Suprapubic skin (tissue), 4 donors: ENCODE measurements around the gene ATAD3C. TPM values are rescaled to one million over a fixed set of nuclear protein-coding genes. Genes with fewer than 3 reads are reported as not detected.
"Not testable (repeated sequence)": the region's sequence is repeated elsewhere in the genome, so short reads cannot be mapped to it uniquely, and the experiment has no call there.

Experiments used
- DNase-seq, 2 donors: peaks; one replicate each; pipeline ENCODE4 v3.0.0-alpha.2; 2019; ENCODE audit warnings: low spot score in 2 of 2
- H3K27ac ChIP-seq: fragments of 200-600 bp; sonication (generic); one replicate; pipeline ENCODE4 v1.5.1; 2019
- H3K27me3 ChIP-seq: fragments of 200-600 bp; sonication (generic); one replicate; pipeline ENCODE4 v1.5.1; 2019
- H3K36me3 ChIP-seq: fragments of 200-600 bp; sonication (generic); one replicate; pipeline ENCODE4 v1.5.1; 2019
- H3K4me1 ChIP-seq: fragments of 200-600 bp; sonication (generic); one replicate; pipeline ENCODE4 v1.5.1; 2019
- H3K4me3 ChIP-seq: fragments of 200-600 bp; sonication (generic); one replicate; pipeline ENCODE4 v1.5.1; 2019; ENCODE audit warnings: mild to moderate bottlenecking
- H3K9me3 ChIP-seq: fragments of 200-600 bp; sonication (generic); one replicate; pipeline ENCODE4 v1.5.1; 2019
- EP300 ChIP-seq: sonication (generic); formaldehyde crosslinking; IDR thresholded peaks from one replicate; pipeline ENCODE4 v1.6.1; 2017; ENCODE audit warnings: antibody characterized with exemption
- POLR2A ChIP-seq, 2 donors: fragments of 450-650 bp; IDR thresholded peaks; one replicate each; pipeline ENCODE4 v1.6.1; 2017; ENCODE audit warnings: antibody characterized with exemption in 2 of 2, mild to moderate bottlenecking in 2 of 2, moderate library complexity in 2 of 2
- POLR2AphosphoS5 ChIP-seq, 3 donors: sonication (generic); formaldehyde crosslinking; IDR thresholded peaks; one replicate each; pipeline ENCODE4 v1.6.1; 2017; ENCODE audit warnings: antibody characterized with exemption in 3 of 3
- WGBS: methylation state at CpG from one replicate; pipeline ENCODE4 v1.1.5; 2018; 5-methylcytosine and 5-hydroxymethylcytosine counted together
- total RNA-seq, 4 donors: library from RNA; depleted of rRNA; stranded (reverse); fragments of >200 nt; gene quantifications; one replicate each; pipeline ENCODE4 v1.1.0, GENCODE V29; 2016
- TF ChIP-seq, protein P1 (sequence below), 2 donors: fragments of 200-600 bp in 1 of 2; fragments of 450-650 bp in 1 of 2; sonication (generic) in 1 of 2; IDR thresholded peaks; one replicate each; pipeline ENCODE4 v1.5.1; 2016 to 2019; ENCODE audit warnings: antibody characterized with exemption in 2 of 2, mild to moderate bottlenecking in 1 of 2, moderate library complexity in 1 of 2

ATAD3C gene
- total RNA-seq, 4 donors from 2014 or later: 0.32 to 4.2 (median 1.2) TPM

DNA sequence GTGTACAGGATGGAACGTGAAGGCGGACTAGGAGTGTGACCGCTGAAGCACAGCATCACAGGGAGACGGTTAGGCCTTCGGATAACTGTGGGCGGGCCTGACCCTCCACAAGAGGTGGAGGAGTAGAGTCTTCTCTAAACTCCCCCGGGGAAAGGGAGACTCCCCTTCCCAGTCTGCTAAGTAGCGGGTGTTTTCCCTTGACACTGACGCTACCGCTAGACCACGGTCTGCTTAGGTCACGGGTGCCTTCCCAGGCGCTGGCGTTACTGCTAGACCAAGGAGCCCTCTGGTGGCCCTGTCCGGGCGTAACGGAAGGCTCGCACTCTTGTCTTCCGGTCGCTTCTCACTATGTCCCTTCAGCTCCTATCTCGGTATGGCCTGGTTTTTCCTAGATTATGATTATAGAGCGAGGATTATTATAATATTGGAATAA is 55.9 kb downstream of the ATAD3C start:
- H3K36me3 ChIP-seq, H3K9me3 ChIP-seq, DNase-seq, H3K27me3 ChIP-seq: not testable (repeated sequence)
- TF ChIP-seq, protein P1, sequence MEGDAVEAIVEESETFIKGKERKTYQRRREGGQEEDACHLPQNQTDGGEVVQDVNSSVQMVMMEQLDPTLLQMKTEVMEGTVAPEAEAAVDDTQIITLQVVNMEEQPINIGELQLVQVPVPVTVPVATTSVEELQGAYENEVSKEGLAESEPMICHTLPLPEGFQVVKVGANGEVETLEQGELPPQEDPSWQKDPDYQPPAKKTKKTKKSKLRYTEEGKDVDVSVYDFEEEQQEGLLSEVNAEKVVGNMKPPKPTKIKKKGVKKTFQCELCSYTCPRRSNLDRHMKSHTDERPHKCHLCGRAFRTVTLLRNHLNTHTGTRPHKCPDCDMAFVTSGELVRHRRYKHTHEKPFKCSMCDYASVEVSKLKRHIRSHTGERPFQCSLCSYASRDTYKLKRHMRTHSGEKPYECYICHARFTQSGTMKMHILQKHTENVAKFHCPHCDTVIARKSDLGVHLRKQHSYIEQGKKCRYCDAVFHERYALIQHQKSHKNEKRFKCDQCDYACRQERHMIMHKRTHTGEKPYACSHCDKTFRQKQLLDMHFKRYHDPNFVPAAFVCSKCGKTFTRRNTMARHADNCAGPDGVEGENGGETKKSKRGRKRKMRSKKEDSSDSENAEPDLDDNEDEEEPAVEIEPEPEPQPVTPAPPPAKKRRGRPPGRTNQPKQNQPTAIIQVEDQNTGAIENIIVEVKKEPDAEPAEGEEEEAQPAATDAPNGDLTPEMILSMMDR (IDR thresholded peaks at IDR 0.05): peak in 1 of 2 donors; percentile 18
- Histone ChIP-seq H3K4me1 (peaks cover 13% of the 10 kb centered on the region), H3K27ac (peak overlapping the region; percentile 76), H3K4me3 (peak overlapping the region; percentile 28)
- WGBS: 5% methylated on average over 8 of the region's 22 CpGs

DNA sequence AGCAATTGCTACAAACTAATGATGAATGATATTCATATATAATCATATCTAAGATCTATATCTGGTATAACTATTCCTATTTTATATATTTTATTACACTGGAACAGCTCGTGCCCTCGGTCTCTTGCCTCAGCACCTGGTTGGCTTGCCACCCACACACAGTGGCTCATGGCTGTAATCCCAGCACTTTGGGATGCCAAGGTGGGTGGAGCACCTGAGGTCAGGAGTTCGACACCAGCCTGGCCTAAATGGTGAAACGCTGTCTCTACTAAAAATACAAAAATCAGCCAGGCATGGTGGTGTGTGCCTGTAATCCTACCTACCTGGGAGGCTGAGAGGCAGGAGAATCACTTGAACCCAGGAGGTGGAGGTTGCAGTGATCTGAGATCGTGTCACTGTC is 56.3 kb downstream of the ATAD3C start:
- not testable (repeated sequence) for H3K27me3 ChIP-seq, H3K36me3 ChIP-seq, H3K4me3 ChIP-seq, H3K9me3 ChIP-seq, DNase-seq
- WGBS: 66% methylated on average over 5 of the region's 5 CpGs
- H3K27ac ChIP-seq: peak overlapping the region; percentile 76
- peaks cover 15% of the 10 kb centered on the region for H3K4me1 ChIP-seq

DNA sequence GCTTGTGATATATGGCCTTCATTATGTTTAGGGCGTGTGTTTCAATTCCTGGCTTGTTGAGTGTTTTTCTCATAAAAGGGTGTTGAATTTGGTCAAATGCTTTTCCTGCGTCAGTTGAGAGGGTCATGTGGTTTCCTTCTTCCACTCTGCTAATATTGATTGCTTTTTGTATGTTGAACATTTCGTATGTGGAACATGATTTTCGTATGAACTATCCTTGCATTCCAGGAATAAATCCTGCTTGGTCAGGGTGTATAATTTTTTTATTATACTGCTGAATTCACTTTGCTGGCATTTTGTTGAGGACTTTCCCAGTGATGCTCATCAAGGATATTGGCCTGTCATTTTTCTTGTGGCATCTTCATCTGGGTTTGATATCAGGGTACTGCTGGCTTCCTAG is 57.8 kb downstream of the ATAD3C start:
- Histone ChIP-seq H3K27me3 (no peaks in the 10 kb centered on the region), H3K4me1 (peaks cover 21% of the 10 kb centered on the region), H3K4me3 (no peak overlapping the region), H3K9me3 (no peaks in the 10 kb centered on the region), H3K27ac (no peak overlapping the region), H3K36me3 (no peaks in the 10 kb centered on the region)
- 95% methylated on average over 4 of the region's 4 CpGs for WGBS
- no peak for DNase-seq
- TF ChIP-seq, protein P1 (IDR thresholded peaks at IDR 0.05): no peak
- TF ChIP-seq EP300: no peak
- no peak for TF ChIP-seq POLR2A (IDR thresholded peaks at IDR 0.05)
- TF ChIP-seq POLR2AphosphoS5 (IDR thresholded peaks at IDR 0.05): no peak

DNA sequence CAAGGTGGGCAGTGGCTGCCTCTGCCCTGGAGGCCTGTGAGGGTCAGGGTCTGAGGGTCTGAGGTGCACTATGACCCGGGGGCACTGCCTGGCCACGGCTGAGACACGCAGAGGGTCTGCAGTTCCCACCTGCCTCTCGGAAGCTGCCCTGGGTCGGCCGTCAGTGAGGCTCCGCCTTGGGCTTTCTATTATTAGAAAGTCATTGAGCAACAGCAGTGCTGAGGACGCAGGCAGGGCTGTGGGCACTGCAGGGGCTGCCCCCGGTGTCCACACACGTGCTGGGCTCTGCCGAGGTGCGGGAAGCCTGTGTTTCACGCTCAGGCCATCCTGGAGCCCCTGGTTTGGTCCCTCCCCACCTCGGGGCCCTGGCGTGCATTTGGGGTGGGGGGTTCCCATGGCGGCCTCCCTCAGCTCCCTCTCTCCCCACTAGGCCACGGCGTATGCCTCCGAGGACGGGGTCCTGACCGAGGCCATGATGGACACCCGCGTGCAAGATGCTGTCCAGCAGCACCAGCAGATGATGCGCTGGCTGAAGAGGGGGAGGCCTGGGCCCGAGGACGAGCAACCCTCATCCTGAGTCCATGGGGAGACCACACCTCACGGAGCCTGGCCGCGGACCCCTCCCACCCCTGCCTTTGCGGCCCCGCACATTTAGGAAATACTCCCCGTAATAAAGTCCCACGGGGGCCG is 59.4 kb downstream of the ATAD3C start:
- WGBS: 66% methylated on average over 8 of the region's 34 CpGs
- H3K4me1 ChIP-seq: peaks cover 29% of the 10 kb centered on the region
- H3K9me3 ChIP-seq, DNase-seq, H3K27ac ChIP-seq, H3K36me3 ChIP-seq, H3K4me3 ChIP-seq, H3K27me3 ChIP-seq: not testable (repeated sequence)

DNA sequence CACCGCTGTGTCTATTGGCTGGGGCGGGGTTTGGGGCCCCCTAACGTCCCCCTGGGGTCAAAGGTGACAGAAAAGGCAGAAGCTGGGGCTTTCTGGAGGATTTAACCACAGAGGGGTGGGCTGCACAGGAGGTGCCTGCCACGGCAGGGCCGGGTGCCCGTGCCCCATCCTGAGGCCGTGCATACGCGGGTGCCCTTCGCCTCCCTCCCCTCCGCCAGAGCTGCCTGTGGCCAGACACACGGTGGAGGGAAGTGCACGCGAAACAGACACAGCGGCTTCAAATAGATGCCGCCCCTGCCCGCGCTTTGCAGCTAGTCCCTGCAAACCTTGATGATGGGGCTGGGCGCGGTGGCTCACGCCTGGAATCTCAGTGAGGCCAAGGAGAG is 60.0 kb downstream of the ATAD3C start:
- H3K4me1 ChIP-seq: peaks cover 28% of the 10 kb centered on the region
- WGBS: 100% methylated on average over 3 of the region's 21 CpGs
- H3K27ac ChIP-seq, H3K27me3 ChIP-seq, DNase-seq, H3K9me3 ChIP-seq, H3K4me3 ChIP-seq, H3K36me3 ChIP-seq: not testable (repeated sequence)

DNA sequence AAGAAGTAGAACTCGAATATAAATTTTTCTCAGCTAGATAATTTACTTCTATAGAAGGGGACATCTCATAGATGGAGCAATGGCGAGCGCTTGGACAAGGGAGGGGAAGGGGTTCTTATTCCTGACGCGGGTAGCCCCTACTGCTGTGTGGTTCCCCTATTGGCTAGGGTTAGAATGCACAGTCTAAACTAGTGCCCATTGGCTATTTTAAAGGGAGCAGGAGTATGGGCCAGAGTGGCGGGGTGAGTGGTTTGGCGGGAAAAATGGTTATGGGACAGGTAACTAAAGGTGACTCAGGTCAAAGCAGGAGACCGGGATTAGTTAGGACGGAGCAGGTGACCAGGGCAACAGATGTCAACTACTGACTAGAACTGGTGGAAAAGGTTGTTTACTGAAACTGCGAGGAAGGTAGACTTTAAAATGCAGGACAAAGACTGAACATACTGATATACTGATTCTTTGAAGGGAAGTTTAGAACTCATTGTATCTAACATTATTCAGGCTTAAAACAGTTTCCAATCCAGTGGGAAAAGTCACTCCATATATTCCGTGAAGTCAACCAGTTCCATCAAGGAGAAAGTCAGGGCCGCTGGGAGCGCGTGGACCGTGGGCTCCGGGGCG is 61.5 kb downstream of the ATAD3C start:
- H3K27ac ChIP-seq: peak overlapping the region; percentile 88
- H3K9me3 ChIP-seq: no peaks in the 10 kb centered on the region
- no peaks in the 10 kb centered on the region for H3K36me3 ChIP-seq
- 17% methylated on average over 14 of the region's 17 CpGs for WGBS
- DNase-seq: no peak
- peaks cover 20% of the 10 kb centered on the region for H3K4me1 ChIP-seq
- H3K4me3 ChIP-seq: peak overlapping the region; percentile 87
- TF ChIP-seq, protein P1 (IDR thresholded peaks at IDR 0.05): no peak
- TF ChIP-seq EP300 (no peak), POLR2A (IDR thresholded peaks at IDR 0.05) (no peak), POLR2AphosphoS5 (IDR thresholded peaks at IDR 0.05) (no peak)
- no peaks in the 10 kb centered on the region for H3K27me3 ChIP-seq
